ENCODE results near the gene NCKAP5.

The NCKAP5 gene

DNA sequence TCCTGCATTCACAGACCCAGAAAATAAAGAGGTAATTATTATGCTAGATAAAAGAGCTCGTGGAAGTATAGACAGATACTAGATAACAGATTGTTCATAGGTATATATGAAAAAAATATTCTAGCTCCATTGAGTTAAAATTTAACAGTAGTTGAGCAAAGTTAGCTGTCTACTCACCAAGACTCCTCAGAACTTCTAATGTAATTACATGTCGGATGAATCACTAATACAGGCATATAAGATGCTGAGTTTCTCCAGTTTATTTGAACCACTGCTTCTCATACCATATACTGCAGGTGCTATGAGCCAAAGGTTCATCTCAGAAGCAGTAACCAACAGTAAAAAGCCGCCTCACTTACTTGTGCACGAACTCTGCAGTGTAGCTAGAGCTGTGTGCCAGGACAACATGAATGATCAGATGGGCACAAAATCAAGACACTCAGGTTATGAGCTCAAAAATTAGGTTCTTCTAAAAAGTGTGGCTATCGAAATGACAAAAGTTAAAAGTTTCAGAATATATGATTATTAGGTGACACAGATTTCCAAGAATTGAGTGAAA is 373.4 kb downstream of the NCKAP5 start:
- H3K36me3 ChIP-seq (ENCODE audit: control insufficient read depth, insufficient read depth, low read length): no peaks in the 10 kb centered on the region
- no peak overlapping the region for H3K27ac ChIP-seq (ENCODE audit: insufficient read depth, low read depth, low read length, poor library complexity, severe bottlenecking)
- no peaks in the 10 kb centered on the region for H3K27me3 ChIP-seq (ENCODE audit: control insufficient read depth, insufficient read depth, low read length, poor library complexity, severe bottlenecking)
- H3K9me3 ChIP-seq (ENCODE audit: control insufficient read depth, low read length): peaks cover 2% of the 10 kb centered on the region
- 92% methylated on average over 4 of the region's 5 CpGs for WGBS, 2 experiments
- H3K4me3 ChIP-seq (ENCODE audit: insufficient read depth, low read depth, low read length): no peak overlapping the region
- H3K4me1 ChIP-seq (ENCODE audit: control insufficient read depth, insufficient read depth, low read length): no peaks in the 10 kb centered on the region

DNA sequence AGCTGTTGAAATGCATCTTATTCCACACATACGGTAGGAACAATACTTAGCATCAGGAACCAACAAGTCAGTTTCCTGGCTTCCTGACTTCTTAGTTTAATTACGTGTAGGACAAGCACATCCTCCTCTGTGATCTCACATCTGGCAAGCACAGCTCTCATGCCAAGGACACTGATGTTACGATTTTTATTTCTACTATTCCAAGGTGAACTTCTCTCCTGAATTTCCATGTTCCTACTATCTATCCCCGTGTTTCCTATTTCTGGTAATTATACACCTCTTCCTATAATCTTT is 374.0 kb downstream of the NCKAP5 start:
- no peak overlapping the region for H3K4me3 ChIP-seq (ENCODE audit: insufficient read depth, low read depth, low read length)
- H3K27me3 ChIP-seq (ENCODE audit: control insufficient read depth, insufficient read depth, low read length, poor library complexity, severe bottlenecking): no peaks in the 10 kb centered on the region
- peaks cover 2% of the 10 kb centered on the region for H3K9me3 ChIP-seq (ENCODE audit: control insufficient read depth, low read length)
- H3K4me1 ChIP-seq (ENCODE audit: control insufficient read depth, insufficient read depth, low read length): no peaks in the 10 kb centered on the region
- no peak overlapping the region for H3K27ac ChIP-seq (ENCODE audit: insufficient read depth, low read depth, low read length, poor library complexity, severe bottlenecking)
- no peaks in the 10 kb centered on the region for H3K36me3 ChIP-seq (ENCODE audit: control insufficient read depth, insufficient read depth, low read length)
- 93 to 95% methylated on average over 4 of the region's 4 CpGs for WGBS, 2 experiments

DNA sequence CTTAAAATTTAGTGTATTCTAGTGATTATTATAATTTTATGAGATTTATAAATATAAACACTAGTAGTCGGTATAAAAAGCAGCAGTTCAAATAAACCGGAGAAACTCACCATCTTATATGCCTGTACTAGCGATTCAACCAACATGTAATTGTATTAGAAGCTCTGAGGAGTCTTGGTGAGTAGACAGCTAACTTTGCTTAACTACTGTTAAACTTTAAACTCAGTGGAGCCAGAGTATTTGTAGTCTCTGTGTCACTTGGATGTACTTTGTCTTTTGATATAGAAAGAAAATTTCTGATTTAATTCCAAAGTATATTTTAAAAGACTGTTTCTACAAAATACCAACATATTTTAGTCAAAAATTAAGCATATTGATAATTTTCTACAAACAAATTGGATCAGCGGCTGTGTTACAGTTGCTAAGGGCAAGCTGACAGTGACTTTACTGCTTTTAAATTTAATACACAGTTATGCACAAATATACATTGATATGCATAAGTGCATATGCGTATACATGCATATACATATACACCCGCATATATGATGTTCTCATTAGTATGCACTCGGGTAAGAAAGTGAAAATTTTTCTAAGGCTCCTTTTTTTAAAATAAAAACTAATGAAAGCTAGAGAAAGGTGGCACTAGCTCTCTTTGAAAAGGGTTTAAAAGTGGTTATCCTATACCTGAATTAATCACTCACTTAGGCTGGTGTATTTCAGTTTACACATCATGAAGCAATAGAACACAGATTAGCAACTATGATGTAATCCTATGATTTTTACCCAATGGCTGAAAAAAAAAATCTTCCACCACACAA is 374.5 kb downstream of the NCKAP5 start:
- 96 to 100% methylated on average over 2 to 7 of the region's 7 CpGs for WGBS, 2 experiments
- H3K4me1 ChIP-seq (ENCODE audit: control insufficient read depth, insufficient read depth, low read length): no peaks in the 10 kb centered on the region
- peaks cover 2% of the 10 kb centered on the region for H3K9me3 ChIP-seq (ENCODE audit: control insufficient read depth, low read length)
- no peak overlapping the region for H3K27ac ChIP-seq (ENCODE audit: insufficient read depth, low read depth, low read length, poor library complexity, severe bottlenecking)
- no peaks in the 10 kb centered on the region for H3K27me3 ChIP-seq (ENCODE audit: control insufficient read depth, insufficient read depth, low read length, poor library complexity, severe bottlenecking)
- H3K36me3 ChIP-seq (ENCODE audit: control insufficient read depth, insufficient read depth, low read length): no peaks in the 10 kb centered on the region
- no peak overlapping the region for H3K4me3 ChIP-seq (ENCODE audit: insufficient read depth, low read depth, low read length)

DNA sequence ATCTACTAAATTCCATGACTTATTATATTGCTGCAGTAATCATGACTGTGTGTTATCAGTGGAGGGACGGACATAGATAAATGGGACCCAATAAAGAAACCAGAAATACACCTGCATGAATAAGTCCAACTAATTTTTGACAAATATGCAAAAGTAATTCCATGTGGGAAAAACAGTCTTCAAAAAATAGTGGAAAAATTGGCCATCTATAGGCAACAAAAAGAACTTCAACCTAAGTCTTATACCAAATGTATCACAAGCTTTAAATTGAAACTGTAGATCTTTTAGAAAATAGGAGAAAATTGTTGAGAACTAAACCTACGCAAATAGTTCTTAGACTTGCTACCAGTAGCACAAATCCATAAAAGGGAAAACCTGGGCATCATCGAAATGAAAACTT is 376.2 kb downstream of the NCKAP5 start:
- Histone ChIP-seq H3K4me1 (ENCODE audit: control insufficient read depth, insufficient read depth, low read length) (no peaks in the 10 kb centered on the region), H3K36me3 (ENCODE audit: control insufficient read depth, insufficient read depth, low read length) (no peaks in the 10 kb centered on the region), H3K9me3 (ENCODE audit: control insufficient read depth, low read length) (peaks cover 2% of the 10 kb centered on the region), H3K4me3 (ENCODE audit: insufficient read depth, low read depth, low read length) (no peak overlapping the region), H3K27ac (ENCODE audit: insufficient read depth, low read depth, low read length, poor library complexity, severe bottlenecking) (no peak overlapping the region), H3K27me3 (ENCODE audit: control insufficient read depth, insufficient read depth, low read length, poor library complexity, severe bottlenecking) (no peaks in the 10 kb centered on the region)
- 94 to 100% methylated on average over 1 to 2 of the region's 3 CpGs for WGBS, 2 experiments

DNA sequence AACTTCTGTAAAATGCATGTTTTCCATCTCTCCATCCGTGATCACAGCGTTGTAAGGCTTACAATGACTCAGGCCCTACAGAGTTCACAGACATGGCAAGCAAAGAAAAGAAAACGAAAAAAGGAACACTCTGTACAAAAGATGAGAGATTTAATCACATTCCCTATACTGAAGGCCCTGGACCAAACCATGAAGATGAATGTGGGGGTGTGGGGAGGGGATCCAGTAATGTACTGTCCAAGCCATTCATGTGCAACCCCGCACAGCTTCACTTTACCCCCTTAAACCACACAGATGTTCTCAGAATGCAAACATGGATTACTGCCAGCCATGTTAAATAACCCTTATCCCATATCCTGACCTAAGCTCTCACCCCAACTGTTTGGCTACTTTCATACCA is 391.1 kb downstream of the NCKAP5 start:
- Histone ChIP-seq H3K27ac (ENCODE audit: insufficient read depth, low read depth, low read length, poor library complexity, severe bottlenecking) (no peak overlapping the region), H3K4me1 (ENCODE audit: control insufficient read depth, insufficient read depth, low read length) (no peaks in the 10 kb centered on the region), H3K4me3 (ENCODE audit: insufficient read depth, low read depth, low read length) (no peak overlapping the region), H3K36me3 (ENCODE audit: control insufficient read depth, insufficient read depth, low read length) (no peaks in the 10 kb centered on the region), H3K9me3 (ENCODE audit: control insufficient read depth, low read length) (no peaks in the 10 kb centered on the region), H3K27me3 (ENCODE audit: control insufficient read depth, insufficient read depth, low read length, poor library complexity, severe bottlenecking) (no peaks in the 10 kb centered on the region)
- 90 to 95% methylated on average over 4 of the region's 4 CpGs for WGBS, 2 experiments

DNA sequence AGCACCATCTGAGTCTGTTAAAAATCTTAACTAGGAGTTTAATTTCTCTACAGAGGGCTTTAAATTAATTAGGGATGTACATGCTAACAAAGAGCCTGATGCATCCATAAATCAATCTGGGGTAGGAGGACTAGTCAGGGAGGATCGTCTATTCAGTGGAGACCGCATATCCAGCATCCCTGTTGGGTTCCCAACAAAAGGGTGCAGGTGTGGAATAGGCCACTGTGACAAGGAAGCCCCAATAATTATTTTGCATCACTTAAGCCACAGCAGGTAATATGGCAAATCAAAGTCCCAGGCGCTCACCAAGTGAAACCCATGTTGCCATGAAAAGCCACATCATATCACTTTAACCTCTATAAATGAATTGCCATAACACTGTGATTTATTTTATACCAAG is 392.3 kb downstream of the NCKAP5 start:
- H3K9me3 ChIP-seq (ENCODE audit: control insufficient read depth, low read length): no peaks in the 10 kb centered on the region
- H3K27me3 ChIP-seq (ENCODE audit: control insufficient read depth, insufficient read depth, low read length, poor library complexity, severe bottlenecking): no peaks in the 10 kb centered on the region
- no peaks in the 10 kb centered on the region for H3K36me3 ChIP-seq (ENCODE audit: control insufficient read depth, insufficient read depth, low read length)
- 80 to 85% methylated on average over 3 of the region's 3 CpGs for WGBS, 2 experiments
- H3K4me3 ChIP-seq (ENCODE audit: insufficient read depth, low read depth, low read length): no peak overlapping the region
- no peaks in the 10 kb centered on the region for H3K4me1 ChIP-seq (ENCODE audit: control insufficient read depth, insufficient read depth, low read length)
- no peak overlapping the region for H3K27ac ChIP-seq (ENCODE audit: insufficient read depth, low read depth, low read length, poor library complexity, severe bottlenecking)

DNA sequence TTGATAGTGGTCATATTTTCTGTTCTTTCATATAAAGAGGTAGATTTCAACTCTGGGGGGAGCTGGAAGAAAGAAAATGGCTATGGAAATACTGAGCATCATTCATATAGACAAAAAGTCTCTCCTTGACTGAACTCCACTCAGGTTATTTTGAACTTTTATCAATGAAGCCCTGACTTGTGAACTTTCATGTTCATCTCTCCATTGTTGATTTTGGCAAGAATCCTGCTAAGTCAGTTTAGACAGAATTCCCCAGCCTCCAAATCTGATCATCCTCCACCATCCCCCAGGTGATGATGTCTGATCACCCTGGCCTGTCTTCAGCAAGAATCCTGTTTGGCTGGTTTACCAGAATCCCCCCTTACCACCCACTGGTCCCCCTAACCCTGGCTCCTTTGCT is 395.0 kb downstream of the NCKAP5 start:
- Histone ChIP-seq H3K36me3 (ENCODE audit: control insufficient read depth, insufficient read depth, low read length) (no peaks in the 10 kb centered on the region), H3K27me3 (ENCODE audit: control insufficient read depth, insufficient read depth, low read length, poor library complexity, severe bottlenecking) (no peaks in the 10 kb centered on the region), H3K4me3 (ENCODE audit: insufficient read depth, low read depth, low read length) (no peak overlapping the region), H3K4me1 (ENCODE audit: control insufficient read depth, insufficient read depth, low read length) (no peaks in the 10 kb centered on the region), H3K27ac (ENCODE audit: insufficient read depth, low read depth, low read length, poor library complexity, severe bottlenecking) (no peak overlapping the region), H3K9me3 (ENCODE audit: control insufficient read depth, low read length) (no peaks in the 10 kb centered on the region)

DNA sequence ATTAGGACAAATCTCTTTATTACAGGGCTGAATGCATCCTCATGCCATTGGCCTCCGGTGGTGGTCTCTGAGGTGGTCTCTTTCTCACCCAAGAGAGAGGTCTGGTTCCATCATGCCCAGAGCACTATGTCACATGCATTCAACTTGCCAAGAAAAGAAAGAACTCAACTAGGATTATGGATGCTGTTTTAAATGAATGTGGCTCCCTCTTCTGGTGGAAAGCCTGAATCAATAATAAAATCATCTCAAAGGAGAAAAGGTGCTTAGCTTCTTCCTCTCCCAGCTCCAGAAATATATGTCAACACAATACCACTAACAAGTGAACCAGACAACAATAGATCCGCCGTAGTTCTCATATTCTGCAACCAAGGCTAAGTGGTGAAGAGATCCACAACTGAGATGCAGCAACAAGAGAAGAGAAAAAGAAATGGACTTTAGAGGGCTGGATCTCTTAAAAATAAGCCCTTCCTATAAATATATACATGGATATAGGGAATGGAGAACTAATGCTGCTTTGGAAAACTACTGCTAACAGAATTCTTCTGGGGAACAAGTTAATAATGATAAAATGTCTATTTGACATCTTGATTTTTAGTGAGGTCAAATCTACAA is 396.8 kb downstream of the NCKAP5 start:
- H3K36me3 ChIP-seq (ENCODE audit: control insufficient read depth, insufficient read depth, low read length): no peaks in the 10 kb centered on the region
- no peaks in the 10 kb centered on the region for H3K9me3 ChIP-seq (ENCODE audit: control insufficient read depth, low read length)
- no peaks in the 10 kb centered on the region for H3K27me3 ChIP-seq (ENCODE audit: control insufficient read depth, insufficient read depth, low read length, poor library complexity, severe bottlenecking)
- H3K4me3 ChIP-seq (ENCODE audit: insufficient read depth, low read depth, low read length): no peak overlapping the region
- WGBS, 2 experiments: 29 to 46% methylated on average over 1 to 3 of the region's 3 CpGs
- H3K27ac ChIP-seq (ENCODE audit: insufficient read depth, low read depth, low read length, poor library complexity, severe bottlenecking): no peak overlapping the region
- H3K4me1 ChIP-seq (ENCODE audit: control insufficient read depth, insufficient read depth, low read length): no peaks in the 10 kb centered on the region

DNA sequence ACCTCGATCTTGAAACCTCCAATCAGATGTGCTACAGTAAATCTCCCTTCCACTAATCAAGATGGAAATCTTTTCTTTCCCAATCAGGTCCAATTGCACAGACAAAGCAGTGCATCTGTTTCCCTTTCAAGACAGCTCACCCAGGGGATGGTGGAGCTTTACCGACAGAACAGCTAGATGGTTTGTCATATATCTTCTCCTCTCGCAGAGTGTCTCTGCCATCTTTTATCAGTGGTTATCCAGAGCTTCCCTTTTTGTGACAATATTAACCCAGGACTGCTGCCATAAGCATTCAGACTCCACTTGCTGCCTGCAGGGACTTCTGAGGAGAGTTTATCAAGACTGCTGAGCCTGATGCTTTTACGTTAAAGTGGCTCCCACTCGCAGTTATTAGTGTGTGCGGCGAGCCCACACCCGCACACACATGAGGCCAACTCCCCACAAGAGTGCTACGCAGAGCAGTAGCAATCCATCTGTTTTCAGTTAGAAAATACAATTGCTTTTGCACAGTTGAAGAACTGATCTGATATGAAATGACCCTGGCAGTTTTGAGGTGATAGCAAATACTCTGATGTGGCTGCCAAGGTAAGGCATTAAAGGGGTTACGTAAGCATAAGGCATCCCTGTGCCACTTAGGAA is 398.9 kb downstream of the NCKAP5 start:
- Histone ChIP-seq H3K27me3 (ENCODE audit: control insufficient read depth, insufficient read depth, low read length, poor library complexity, severe bottlenecking) (no peaks in the 10 kb centered on the region), H3K4me3 (ENCODE audit: insufficient read depth, low read depth, low read length) (no peak overlapping the region), H3K36me3 (ENCODE audit: control insufficient read depth, insufficient read depth, low read length) (no peaks in the 10 kb centered on the region), H3K4me1 (ENCODE audit: control insufficient read depth, insufficient read depth, low read length) (no peaks in the 10 kb centered on the region), H3K27ac (ENCODE audit: insufficient read depth, low read depth, low read length, poor library complexity, severe bottlenecking) (no peak overlapping the region), H3K9me3 (ENCODE audit: control insufficient read depth, low read length) (no peaks in the 10 kb centered on the region)
- WGBS, 2 experiments: 92 to 93% methylated on average over 10 of the region's 10 CpGs

DNA sequence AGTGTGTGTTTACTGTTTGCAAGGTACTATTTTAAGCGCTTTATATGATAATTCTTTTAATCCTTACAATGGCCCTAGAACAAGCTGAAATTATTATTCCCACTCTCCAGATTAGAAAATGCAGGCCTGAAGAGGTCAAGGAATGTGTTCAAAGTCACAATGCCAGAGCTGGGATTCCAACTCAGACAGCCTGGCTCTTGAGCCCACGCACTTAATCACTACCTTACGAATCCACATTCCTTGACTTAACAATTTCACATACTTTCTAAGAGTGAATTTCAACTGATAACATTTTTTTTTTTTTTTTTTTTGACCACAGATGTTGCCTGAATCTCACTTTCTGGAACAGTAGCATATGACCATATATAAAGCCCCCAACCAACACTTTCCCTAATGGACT is 400.3 kb downstream of the NCKAP5 start:
- H3K27me3 ChIP-seq (ENCODE audit: control insufficient read depth, insufficient read depth, low read length, poor library complexity, severe bottlenecking): no peaks in the 10 kb centered on the region
- H3K4me3 ChIP-seq (ENCODE audit: insufficient read depth, low read depth, low read length): no peak overlapping the region
- 93 to 98% methylated on average over 2 to 3 of the region's 3 CpGs for WGBS, 2 experiments
- H3K9me3 ChIP-seq (ENCODE audit: control insufficient read depth, low read length): no peaks in the 10 kb centered on the region
- no peaks in the 10 kb centered on the region for H3K4me1 ChIP-seq (ENCODE audit: control insufficient read depth, insufficient read depth, low read length)
- H3K36me3 ChIP-seq (ENCODE audit: control insufficient read depth, insufficient read depth, low read length): no peaks in the 10 kb centered on the region
- H3K27ac ChIP-seq (ENCODE audit: insufficient read depth, low read depth, low read length, poor library complexity, severe bottlenecking): no peak overlapping the region
